CD4-positive, alpha-beta T cell treated with Interleukin-21 for 1 hour (primary cell): ENCODE results near the gene MEGF6.

Experiments
- DNase-seq: peaks from one replicate; pipeline ENCODE4 v3.0.0-alpha.2; 2020

MEGF6 gene, protein sequence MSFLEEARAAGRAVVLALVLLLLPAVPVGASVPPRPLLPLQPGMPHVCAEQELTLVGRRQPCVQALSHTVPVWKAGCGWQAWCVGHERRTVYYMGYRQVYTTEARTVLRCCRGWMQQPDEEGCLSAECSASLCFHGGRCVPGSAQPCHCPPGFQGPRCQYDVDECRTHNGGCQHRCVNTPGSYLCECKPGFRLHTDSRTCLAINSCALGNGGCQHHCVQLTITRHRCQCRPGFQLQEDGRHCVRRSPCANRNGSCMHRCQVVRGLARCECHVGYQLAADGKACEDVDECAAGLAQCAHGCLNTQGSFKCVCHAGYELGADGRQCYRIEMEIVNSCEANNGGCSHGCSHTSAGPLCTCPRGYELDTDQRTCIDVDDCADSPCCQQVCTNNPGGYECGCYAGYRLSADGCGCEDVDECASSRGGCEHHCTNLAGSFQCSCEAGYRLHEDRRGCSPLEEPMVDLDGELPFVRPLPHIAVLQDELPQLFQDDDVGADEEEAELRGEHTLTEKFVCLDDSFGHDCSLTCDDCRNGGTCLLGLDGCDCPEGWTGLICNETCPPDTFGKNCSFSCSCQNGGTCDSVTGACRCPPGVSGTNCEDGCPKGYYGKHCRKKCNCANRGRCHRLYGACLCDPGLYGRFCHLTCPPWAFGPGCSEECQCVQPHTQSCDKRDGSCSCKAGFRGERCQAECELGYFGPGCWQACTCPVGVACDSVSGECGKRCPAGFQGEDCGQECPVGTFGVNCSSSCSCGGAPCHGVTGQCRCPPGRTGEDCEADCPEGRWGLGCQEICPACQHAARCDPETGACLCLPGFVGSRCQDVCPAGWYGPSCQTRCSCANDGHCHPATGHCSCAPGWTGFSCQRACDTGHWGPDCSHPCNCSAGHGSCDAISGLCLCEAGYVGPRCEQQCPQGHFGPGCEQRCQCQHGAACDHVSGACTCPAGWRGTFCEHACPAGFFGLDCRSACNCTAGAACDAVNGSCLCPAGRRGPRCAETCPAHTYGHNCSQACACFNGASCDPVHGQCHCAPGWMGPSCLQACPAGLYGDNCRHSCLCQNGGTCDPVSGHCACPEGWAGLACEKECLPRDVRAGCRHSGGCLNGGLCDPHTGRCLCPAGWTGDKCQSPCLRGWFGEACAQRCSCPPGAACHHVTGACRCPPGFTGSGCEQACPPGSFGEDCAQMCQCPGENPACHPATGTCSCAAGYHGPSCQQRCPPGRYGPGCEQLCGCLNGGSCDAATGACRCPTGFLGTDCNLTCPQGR (N-terminal part only)

GRCh38 chr1:3611170-3612019 lies at the start of gene MEGF6:
MEGF6 (minus strand) TSS chr1:3611508; CDS start chr1:3611268, 240 bp downstream.
- peak; percentile 66 for DNase-seq

DNA sequence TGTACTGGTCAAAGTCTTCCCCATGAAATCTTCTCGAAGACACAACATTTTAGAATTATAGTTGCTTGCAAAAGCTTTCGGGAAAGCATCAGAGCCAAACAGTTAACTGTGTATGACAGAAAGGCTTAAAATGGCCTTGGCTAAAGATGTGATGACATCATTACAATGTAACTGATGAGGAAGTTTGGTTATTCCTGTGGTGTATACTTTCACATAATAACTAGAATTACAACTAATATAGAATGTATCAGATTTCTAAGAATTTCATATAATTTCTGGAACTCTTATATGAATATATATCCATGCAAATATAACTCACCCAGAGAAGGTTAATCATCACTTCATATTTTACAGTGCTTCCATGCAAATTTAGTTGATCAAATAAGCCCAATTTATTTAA lies 49.4 kb upstream of the MEGF6 start:
- no peak for DNase-seq

- DNase-seq, result no peak
These were observed 47.8 kb upstream of the MEGF6 start for GRCh38 chr1:3659093-3659492.

- DNase-seq, result no peak
These were observed 46.9 kb upstream of the MEGF6 start for GRCh38 chr1:3658231-3658615.

DNA sequence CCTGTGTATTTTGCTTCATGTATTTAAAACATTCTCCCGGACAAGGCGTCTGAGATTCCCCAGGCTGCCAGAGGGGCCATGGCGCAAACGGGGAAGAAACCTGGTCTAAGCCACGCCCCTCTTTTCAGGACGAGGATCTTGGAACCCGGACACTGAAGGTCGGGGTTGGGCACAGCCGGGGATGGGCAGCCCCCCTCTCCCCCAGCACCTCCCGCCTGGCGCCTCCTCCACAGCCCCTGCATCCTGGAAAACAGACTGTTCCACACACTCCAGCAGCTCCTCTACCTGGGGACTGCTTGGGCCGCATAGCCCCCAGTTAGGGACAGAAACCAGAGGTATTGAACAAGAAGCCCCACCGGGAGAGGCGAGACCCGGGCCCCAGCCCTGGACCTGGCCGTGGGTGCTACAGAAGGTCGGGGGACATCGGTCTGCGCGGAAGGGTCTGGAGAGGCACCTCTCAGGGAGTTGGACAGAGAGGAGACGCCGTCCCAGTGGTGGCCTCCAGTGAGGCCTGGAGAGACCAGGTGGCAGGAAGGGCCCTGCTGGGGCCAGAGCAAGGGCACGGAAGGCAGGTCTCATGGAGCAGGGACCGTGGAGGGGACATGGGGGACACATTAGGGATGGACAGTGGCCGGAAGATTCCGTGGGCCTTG lies 46.4 kb upstream of the MEGF6 start:
- no peak for DNase-seq

DNA sequence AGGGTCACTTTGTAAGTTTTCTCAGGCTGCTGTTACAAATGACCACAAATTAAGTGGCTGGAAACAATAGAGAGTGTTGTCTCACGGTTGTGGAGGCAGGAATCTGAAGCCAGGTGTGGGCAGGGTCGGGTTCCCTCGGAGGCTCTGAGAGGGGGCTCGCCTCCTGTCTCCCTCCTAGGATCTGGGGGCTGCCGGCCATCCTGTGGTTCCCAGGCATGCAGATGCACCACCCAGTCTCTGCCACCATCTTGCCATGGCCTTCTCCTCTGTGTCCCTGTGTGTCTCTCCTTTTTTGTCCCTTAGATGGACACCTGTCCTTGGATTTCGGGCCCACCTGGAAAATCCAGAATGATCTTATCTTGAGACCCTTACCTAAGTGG lies 45.8 kb upstream of the MEGF6 start:
- DNase-seq, result no peak

- no peak for DNase-seq
These were observed 45.3 kb upstream of the MEGF6 start for GRCh38 chr1:3656450-3657095.

GRCh38 chr1:3654549-3655281 lies 43.4 kb upstream of the MEGF6 start:
- DNase-seq, result no peak

DNA sequence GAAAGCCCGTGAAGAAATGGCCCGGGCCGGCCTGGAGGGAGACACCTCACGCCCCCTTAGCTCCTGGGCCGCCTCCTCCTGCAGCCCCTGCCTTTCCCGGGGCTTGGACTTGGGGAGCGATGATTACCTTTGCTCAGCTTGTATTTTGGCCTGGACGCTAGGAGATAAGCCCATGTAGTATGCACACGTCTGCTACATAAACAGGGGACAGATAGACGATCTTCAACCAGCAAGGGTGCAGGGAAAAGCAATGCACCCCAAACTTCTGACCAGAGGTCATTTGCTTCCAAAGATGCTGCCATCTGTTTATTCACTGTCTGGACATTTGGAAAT lies 41.9 kb upstream of the MEGF6 start:
- no peak for DNase-seq

DNA sequence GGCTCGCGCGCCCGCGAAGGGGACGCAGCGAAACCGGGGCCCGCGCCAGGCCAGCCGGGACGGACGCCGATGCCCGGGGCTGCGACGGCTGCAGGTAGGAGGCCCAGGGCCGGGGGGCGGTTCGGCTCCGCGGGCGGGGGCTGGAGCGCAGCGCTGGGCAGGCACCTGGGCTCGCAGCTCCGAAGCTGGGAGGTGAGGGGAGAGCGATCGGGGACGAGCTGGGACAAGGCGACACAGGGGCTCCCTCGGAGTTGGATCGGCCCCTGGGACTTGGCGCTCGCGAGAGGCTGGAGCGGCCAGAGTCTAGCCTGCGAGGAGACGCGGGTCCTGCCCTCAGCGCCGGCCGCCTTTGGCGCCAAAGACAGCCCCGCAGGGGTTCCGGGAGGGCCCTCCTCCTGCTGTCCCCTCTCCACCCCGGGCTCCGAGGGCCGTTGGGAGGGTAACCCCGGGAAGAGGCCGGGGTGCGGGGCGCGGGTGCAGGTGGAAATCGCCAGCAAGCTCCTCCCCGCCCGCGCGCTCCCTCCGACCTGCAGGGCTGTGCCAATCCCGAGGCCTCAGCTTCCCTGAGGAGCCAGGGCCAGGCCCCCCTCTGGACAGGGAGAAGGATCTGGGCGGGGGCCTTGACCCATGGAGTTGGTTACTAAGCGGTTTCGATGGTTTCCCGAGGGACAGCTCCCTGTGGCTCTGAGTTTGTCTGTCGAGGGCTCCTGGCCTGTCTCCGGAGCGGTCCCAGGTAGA lies 41.4 kb upstream of the MEGF6 start:
- no peak for DNase-seq

GRCh38 chr1:3651930-3652547 lies 40.7 kb upstream of the MEGF6 start, which contains the start of gene TP73:
TP73 (plus strand) TSS chr1:3652516; CDS start chr1:3682366, 29,850 bp downstream.
- peak; percentile 7 for DNase-seq

DNA sequence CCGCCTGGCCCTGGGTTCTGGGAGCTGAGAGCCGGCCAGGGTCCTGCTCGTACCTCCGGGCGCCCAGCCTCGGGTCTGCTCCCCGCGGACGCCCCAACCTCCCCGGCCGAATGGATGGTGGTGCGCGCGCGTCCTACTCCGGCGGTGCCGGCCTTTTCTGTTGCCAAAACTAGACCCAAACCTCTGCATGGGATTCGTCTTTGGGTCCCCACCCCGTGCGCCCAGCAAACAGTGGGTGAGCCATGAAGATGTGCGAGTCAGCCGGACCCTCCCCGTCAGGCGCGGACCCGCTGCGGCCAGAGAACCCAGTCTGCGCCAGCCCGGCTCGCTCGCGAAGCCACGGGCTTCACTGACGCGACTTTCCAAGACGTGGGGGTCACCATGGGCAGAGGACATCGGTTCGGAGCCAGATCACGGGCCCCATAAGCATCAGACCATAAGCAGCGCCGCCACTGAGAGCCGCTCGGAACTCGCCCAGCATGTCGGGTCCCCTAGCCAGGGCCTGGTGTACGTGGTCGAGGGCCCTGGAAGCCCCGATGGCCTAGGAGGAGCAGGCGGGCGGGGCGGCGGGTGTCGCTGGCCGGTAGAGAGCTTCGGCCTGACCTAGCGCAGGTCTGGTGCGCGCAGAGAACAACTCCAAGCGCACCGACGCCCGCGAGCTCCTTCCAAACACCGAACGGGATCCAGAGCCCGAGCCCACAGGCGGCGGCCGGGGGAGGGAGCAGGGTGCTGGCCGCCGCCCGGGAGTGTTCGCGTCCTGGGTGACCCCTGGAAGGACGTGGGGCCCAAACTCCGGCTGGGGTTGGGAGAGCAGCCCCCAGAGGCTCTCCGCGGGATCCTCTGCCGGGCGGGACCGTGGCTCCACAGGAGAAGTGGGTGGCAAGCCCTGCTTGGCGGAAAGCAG lies 40.0 kb upstream of the MEGF6 start:
- peak; percentile 2 for DNase-seq

DNA sequence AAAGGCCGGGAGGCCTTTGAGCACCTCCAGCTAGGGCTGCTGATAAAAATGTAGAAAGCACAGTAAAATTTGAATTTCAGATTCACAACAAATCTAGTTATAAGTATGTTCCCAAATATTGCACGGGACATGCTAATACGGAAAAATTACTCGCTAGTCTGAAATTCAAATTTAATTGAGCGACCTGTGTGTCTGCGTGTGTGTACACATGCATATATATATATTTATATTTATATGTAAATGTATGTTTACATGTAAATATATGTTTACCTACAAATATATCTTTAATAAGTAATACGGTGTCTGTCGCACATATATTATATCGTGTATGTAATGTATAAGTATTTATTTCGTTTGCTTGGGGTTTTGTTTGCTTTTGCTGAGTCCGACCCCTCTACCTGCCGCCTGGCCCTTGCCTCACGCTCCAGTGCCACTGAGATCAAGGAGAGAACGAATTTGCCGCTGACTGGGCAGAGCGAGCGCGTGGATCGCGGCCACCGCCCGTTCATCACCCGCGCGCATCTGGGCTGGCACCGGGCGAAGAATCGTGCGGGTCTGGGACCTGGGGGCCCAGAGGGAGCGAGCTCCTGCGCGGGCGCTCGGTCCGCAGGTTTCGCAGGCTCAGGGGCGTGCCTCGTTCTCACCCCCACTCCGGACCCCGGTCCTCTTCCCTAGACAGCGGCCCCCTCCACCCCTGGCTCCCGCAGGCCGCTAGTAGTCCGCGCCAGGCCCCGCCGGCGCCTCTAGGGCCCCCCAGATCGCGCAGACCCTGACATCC lies 39.1 kb upstream of the MEGF6 start:
- no peak for DNase-seq

DNA sequence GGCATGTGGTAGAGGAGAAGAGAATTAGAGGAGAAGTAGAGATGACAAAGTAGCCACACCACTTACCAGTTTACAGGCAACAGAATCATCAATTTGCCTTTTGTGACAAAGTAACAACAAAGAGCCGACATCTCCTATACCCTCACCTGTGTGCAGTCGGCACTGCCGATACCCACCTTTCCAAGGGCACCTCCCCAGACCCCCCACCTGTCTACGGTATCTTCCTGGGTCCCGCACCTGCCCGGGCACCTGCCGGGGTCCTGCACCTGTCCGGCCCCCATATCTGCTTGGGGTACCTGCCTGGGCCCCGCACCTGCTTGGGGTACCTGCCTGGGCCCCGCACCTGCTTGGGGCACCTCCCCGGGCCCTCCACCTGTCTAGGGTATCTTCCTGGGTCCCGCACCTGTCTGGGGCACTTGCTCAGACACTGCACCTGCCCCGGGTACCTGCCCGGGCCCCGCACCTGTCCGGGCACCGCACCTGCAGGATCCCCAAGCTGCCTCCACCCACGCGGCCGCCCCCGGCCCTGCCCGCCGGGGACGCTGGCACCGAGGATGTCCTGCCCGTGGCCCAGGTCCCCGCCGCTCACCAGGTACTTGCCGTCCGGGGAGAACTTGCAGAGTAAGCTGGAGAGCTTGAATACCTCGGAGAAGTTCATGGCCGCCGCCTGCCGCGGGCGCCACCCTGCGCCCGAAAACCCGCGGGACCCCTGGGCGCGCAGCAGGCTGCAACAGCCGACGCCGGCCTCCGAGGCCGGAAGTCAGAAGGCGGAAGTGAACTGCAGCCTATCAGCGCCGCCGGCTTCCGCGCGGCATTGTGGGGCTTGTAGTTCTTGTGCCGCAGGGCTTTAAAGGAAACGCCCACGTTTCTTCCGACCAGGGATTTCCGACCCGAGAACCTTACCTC lies 38.3 kb upstream of the MEGF6 start, which contains the start of gene WRAP73:
WRAP73 (minus strand) TSS at position 762 of the 906 bp plus-strand sequence; CDS start at position 658, 104 bp downstream.
- peak; percentile 92 for DNase-seq

- no peak for DNase-seq
These were observed 35.3 kb upstream of the MEGF6 start for GRCh38 chr1:3646596-3646995.
